Fibroblast of villous mesenchyme (primary cell): ENCODE results near the gene HEXB. TPM values are rescaled to one million over a fixed set of nuclear protein-coding genes. Genes with fewer than 3 reads are reported as not detected.

Source experiments
- DNase-seq: peaks from one replicate; pipeline ENCODE4 v3.0.0-alpha.2; 2010; ENCODE audit warnings: low read depth
- H3K4me3 ChIP-seq: 2 replicates; pipeline ENCODE4 v1.5.1; 2011; ENCODE audit warnings: low read depth, mild to moderate bottlenecking, low read length
- CTCF ChIP-seq: IDR thresholded peaks from 2 replicates; pipeline ENCODE4 v1.5.1; 2012; ENCODE audit warnings: low read depth, mild to moderate bottlenecking, low read length; ENCODE audit not compliant: insufficient read depth
- total RNA-seq: library from RNA; depleted of rRNA; stranded (reverse); fragments of >200 nt; gene quantifications from 2 replicates; pipeline ENCODE4 v1.2.3, GENCODE V29; 2012

HEXB gene
- 162 and 187 TPM in 2 replicates for total RNA-seq

DNA sequence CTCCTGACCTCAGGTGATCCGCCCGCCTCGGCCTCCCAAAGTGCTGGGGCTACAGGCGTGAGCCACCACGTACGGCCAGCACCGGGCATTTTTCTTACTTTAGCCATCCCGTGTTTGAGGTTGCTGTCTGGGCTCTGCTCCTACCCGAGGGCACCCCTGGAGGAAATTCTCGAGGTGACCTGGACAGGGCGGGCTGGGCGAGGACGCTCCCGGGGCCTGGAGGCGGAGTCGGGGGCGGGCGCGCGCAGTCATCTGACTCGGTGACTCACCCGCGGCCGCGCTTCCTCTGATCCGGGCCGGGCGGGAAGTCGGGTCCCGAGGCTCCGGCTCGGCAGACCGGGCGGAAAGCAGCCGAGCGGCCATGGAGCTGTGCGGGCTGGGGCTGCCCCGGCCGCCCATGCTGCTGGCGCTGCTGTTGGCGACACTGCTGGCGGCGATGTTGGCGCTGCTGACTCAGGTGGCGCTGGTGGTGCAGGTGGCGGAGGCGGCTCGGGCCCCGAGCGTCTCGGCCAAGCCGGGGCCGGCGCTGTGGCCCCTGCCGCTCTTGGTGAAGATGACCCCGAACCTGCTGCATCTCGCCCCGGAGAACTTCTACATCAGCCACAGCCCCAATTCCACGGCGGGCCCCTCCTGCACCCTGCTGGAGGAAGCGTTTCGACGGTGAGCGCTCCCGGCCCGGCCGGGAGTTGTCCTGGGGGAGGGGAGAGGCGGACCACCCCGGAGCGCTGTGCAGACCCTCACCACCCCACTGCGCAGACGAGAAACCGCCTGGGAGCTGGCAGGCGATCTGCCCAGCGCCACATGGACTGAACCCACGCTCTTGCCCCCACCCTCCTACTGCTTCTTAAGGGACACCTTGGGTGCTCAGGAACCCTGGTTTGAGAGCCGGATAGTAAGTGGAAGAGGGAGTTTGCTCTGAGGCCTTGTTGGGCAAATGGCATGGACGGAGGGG, at the start of gene HEXB:
Gene HEXB, plus strand, starts transcription at position 334 of the 952 bp plus-strand sequence. Its CDS starts 28 bp downstream, at position 362.
- DNase-seq: peak; percentile 85
- TF ChIP-seq CTCF: no peak

GRCh38 chr5:74636149-74636548, 48.9 kb upstream of the HEXB start:
- H3K4me3 ChIP-seq: no peak overlapping the region
- TF ChIP-seq CTCF: no peak
- no peak for DNase-seq

More for the DNA sequence above, at the start of gene HEXB:
- peak within 1 kb of the TSS; percentile 92 for H3K4me3 ChIP-seq

DNA sequence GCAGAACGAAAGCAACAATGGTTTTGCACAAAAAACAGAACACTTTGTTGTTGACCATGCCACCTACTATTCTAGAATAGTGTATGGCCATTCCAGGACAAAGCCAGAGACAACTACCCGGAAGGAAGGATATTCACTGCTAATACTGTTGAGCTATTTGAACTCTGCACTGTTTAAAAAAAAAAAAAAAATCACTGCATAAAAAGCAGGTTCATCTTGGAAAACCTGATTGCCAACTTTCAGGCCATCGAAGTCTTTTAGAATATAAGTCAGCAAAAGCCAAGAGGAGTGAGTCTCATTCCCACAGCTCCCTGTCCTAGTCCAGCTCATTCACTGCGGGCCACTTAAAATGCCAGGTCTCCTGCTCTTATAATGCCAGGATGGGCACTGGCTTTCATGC, 48.5 kb upstream of the HEXB start:
- H3K4me3 ChIP-seq: no peak overlapping the region
- no peak for TF ChIP-seq CTCF
- DNase-seq: no peak

- peak overlapping the region; percentile 85 for H3K4me3 ChIP-seq
- TF ChIP-seq CTCF: no peak
- no peak for DNase-seq
Observed at GRCh38 chr5:74638544-74638969, 46.5 kb upstream of the HEXB start.

DNA sequence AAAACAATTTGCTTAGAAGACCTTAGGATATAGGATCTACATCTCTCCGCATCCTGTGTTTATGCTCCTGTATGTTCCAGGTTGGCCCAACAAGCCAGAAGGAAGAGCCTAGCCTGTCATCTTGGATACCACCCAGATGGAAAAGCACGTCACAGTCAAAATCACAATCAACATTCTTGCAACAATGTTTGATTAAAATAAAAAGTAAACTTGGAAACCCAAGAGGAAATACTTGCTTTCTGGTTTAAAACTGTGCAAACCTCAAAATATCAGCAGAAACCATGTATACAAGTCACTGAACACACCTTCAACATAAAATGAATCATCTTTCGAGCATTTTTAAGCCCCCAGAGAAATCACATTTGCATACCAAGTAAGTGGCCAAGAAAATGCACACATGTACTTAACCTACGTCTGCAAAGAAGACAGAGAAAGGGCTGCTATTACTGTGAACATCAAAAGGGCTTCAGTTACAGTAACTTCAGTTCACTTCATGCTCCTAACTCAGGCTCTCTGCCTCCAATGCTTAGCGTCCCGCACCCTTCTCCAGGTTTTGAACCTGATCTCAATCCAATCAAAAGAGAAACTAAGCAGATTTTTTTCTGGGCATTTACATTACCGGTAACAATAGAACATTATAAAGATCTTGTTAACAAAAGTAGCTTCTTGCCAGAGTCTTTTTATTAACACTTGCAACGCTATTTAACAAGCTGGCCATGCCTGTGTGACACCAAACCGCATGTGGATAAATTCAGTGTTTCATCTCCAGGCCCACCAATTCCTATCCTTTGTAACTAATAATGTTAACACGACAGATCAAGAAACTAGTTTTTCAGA, 45.8 kb upstream of the HEXB start:
- peak overlapping the region; percentile 85 for H3K4me3 ChIP-seq
- peak; percentile 52 for DNase-seq
- TF ChIP-seq CTCF: no peak

- H3K4me3 ChIP-seq: peak overlapping the region; percentile 85
- DNase-seq: peak; percentile 46
- TF ChIP-seq CTCF: no peak
Observed at GRCh38 chr5:74639807-74640449, 45.1 kb upstream of the HEXB start.
